GM12873 (cell line): ENCODE data around the gene PCGF3.

Experiments
- CTCF ChIP-seq: IDR thresholded peaks from 2 replicates; pipeline ENCODE4 v1.5.1; 2012; ENCODE audit warnings: low read depth, mild to moderate bottlenecking, moderate library complexity, low read length, control low read depth; ENCODE audit not compliant: insufficient read depth; ENCODE audit errors: missing control alignments

The PCGF3 gene

GRCh38 chr4:738781-739280, 33.2 kb downstream of the PCGF3 start:
- no peak for TF ChIP-seq CTCF

GRCh38 chr4:739569-739968, 33.9 kb downstream of the PCGF3 start:
- TF ChIP-seq CTCF, result no peak

- no peak for TF ChIP-seq CTCF
Observed at GRCh38 chr4:740011-740410, 34.4 kb downstream of the PCGF3 start.

GRCh38 chr4:740656-741282, 35.1 kb downstream of the PCGF3 start:
- TF ChIP-seq CTCF, result no peak

GRCh38 chr4:742096-742741, 36.6 kb downstream of the PCGF3 start:
- TF ChIP-seq CTCF, result no peak

- peak; percentile 91 for TF ChIP-seq CTCF
Observed at GRCh38 chr4:742742-743311, 37.2 kb downstream of the PCGF3 start.

GRCh38 chr4:743463-744211, 38.0 kb downstream of the PCGF3 start:
- no peak for TF ChIP-seq CTCF
